HepG2 (cell line): Measurements from ENCODE around the gene GPN1. TPM values are rescaled to one million over a fixed set of nuclear protein-coding genes. Genes with fewer than 3 reads are reported as not detected.

ENCODE experiments used
- IRF2 ChIP-seq: IDR thresholded peaks from 2 replicates; pipeline ENCODE4 v1.6.1; 2018; ENCODE audit warnings: missing genetic modification reagents, missing compliant biosample characterization
- IRX3 ChIP-seq: sonication (generic); formaldehyde crosslinking; IDR thresholded peaks from 2 replicates; pipeline ENCODE4 v1.8.1; 2023; ENCODE audit warnings: mild to moderate bottlenecking, low read depth, missing genetic modification reagents, borderline replicate concordance
- ISX ChIP-seq: sonication (generic); formaldehyde crosslinking; conservative IDR thresholded peaks from 2 replicates; pipeline ENCODE4 v1.5.0; 2020; ENCODE audit warnings: missing genetic modification reagents
- KLF11 ChIP-seq: IDR thresholded peaks from 2 replicates; pipeline ENCODE4 v1.6.1; 2016; ENCODE audit warnings: missing compliant biosample characterization
- LBX2 ChIP-seq: sonication (generic); formaldehyde crosslinking; IDR thresholded peaks from 2 replicates; pipeline ENCODE4 v1.5.0; 2020; ENCODE audit warnings: missing genetic modification reagents, mild to moderate bottlenecking, borderline replicate concordance
- NR1H2 ChIP-seq: sonication (generic); formaldehyde crosslinking; IDR thresholded peaks from 2 replicates; pipeline ENCODE4 v1.8.1; 2022; ENCODE audit warnings: low read depth, missing genetic modification reagents, borderline replicate concordance
- PBX2 ChIP-seq: IDR thresholded peaks from 2 replicates; pipeline ENCODE4 v1.6.1; 2016; ENCODE audit warnings: control low read depth
- PBX3 ChIP-seq: sonication (generic); formaldehyde crosslinking; IDR thresholded peaks from 2 replicates; pipeline ENCODE4 v1.8.1; 2023; ENCODE audit warnings: missing genetic modification reagents, inconsistent platforms, borderline replicate concordance
- PRDM15 ChIP-seq: sonication (generic); formaldehyde crosslinking; IDR thresholded peaks from 2 replicates; pipeline ENCODE4 v1.4.0; 2020; ENCODE audit warnings: missing genetic modification reagents
- RAD51 ChIP-seq: fragments of 450-650 bp; IDR thresholded peaks from 2 replicates; pipeline ENCODE4 v1.6.1; 2016; ENCODE audit warnings: borderline replicate concordance
- SCMH1 ChIP-seq: sonication (generic); formaldehyde crosslinking; IDR thresholded peaks from 2 replicates; pipeline ENCODE4 v1.9.0; 2021; ENCODE audit warnings: missing genetic modification reagents, mild to moderate bottlenecking, borderline replicate concordance
- ZBTB14 ChIP-seq: sonication (generic); formaldehyde crosslinking; IDR thresholded peaks from 2 replicates; pipeline ENCODE4 v1.4.0; 2020; ENCODE audit warnings: missing genetic modification reagents
- ZBTB38 ChIP-seq: sonication (generic); formaldehyde crosslinking; IDR thresholded peaks from 2 replicates; pipeline ENCODE4 v1.5.1; 2020; ENCODE audit warnings: mild to moderate bottlenecking, missing genetic modification reagents
- ZBTB46 ChIP-seq: sonication (generic); formaldehyde crosslinking; IDR thresholded peaks from 2 replicates; pipeline ENCODE4 v1.4.0; 2020; ENCODE audit warnings: mild to moderate bottlenecking, missing genetic modification reagents, borderline replicate concordance
- ZFYVE20 ChIP-seq: sonication (generic); formaldehyde crosslinking; IDR thresholded peaks from 2 replicates; pipeline ENCODE4 v1.8.0; 2023; ENCODE audit warnings: low read depth, mild to moderate bottlenecking, moderate library complexity, missing genetic modification reagents, borderline replicate concordance
- ZNF543 ChIP-seq: sonication (generic); formaldehyde crosslinking; IDR thresholded peaks from 2 replicates; pipeline ENCODE4 v1.4.0; 2020; ENCODE audit warnings: mild to moderate bottlenecking, missing genetic modification reagents
- ZNF570 ChIP-seq: sonication (generic); formaldehyde crosslinking; IDR thresholded peaks from 2 replicates; pipeline ENCODE4 v1.4.0; 2020; ENCODE audit warnings: mild to moderate bottlenecking, missing genetic modification reagents, borderline replicate concordance
- ZNF572 ChIP-seq: sonication (generic); formaldehyde crosslinking; IDR thresholded peaks from 2 replicates; pipeline ENCODE4 v1.5.1; 2020; ENCODE audit warnings: mild to moderate bottlenecking, missing genetic modification reagents
- polyA plus RNA-seq, 8 experiments: library from polyadenylated mRNA; depleted of rRNA in 3 of 8; stranded (reverse) in 7 of 8; unstranded in 1 of 8; fragments of >200 nt; fragmentation: Illumina TruSeq in 4 of 8; extraction: Trizol in 4 of 8; gene quantifications; 2 replicates each; pipeline versions ENCODE4 v1.2.1 to v1.2.3, GENCODE V29; 2011 to 2016; ENCODE audit warnings: low read depth in 4 of 8, missing spikeins in 1 of 8, mixed read lengths in 1 of 8; ENCODE audit not compliant: insufficient read depth in 1 of 8
- total RNA-seq, 5 experiments: library from RNA; depleted of rRNA; stranded (reverse); fragments of >200 nt; fragmentation: Illumina TruSeq; extraction: Trizol; gene quantifications; 2 replicates each; pipeline ENCODE4 v1.2.3, GENCODE V29; 2016; ENCODE audit warnings: low read depth in 1 of 5

GPN1 gene
- total and polyA plus RNA-seq, 2 of the 13 experiments (the other 11 are each of a cell fraction or from before 2014, with no cell fraction given): 54.5 to 62.7 TPM

- 0 out of 2 replicates have a peak, but pooled peaks have one; percentile 43 for TF ChIP-seq PRDM15 (CRISPR knock-in tag)
- 0 out of 2 replicates have a peak, but pooled peaks have one; percentile 54 for TF ChIP-seq ZNF543 (CRISPR knock-in tag)
- TF ChIP-seq ZBTB38 (CRISPR knock-in tag): 0 out of 2 replicates have a peak, but pooled peaks have one; percentile 41
- peak; percentile 86; the same call in 1 of the 2 replicates for TF ChIP-seq ZFYVE20 (CRISPR knock-in tag)
- peak; percentile 89 for TF ChIP-seq IRX3 (CRISPR knock-in tag)
- no peak for TF ChIP-seq SCMH1 (CRISPR knock-in tag)
- TF ChIP-seq ZNF572 (CRISPR knock-in tag): peak; percentile 98
- 0 out of 2 replicates have a peak, but pooled peaks have one; percentile 12 for TF ChIP-seq LBX2 (CRISPR knock-in tag)
- 0 out of 2 replicates have a peak, but pooled peaks have one; percentile 15 for TF ChIP-seq RAD51
- peak; percentile 91; the same call in 1 of the 2 replicates for TF ChIP-seq ISX
- peak; percentile 91 for TF ChIP-seq IRF2 (CRISPR knock-in tag)
- TF ChIP-seq PBX2: no peak
- peak; percentile 88 for TF ChIP-seq PBX3
- peak; percentile 58; the same call in 1 of the 2 replicates for TF ChIP-seq KLF11 (CRISPR knock-in tag)
- peak; percentile 48 for TF ChIP-seq ZBTB14
- TF ChIP-seq NR1H2 (CRISPR knock-in tag): no peak
- no peak for TF ChIP-seq ZBTB46 (CRISPR knock-in tag)
- no peak for TF ChIP-seq ZNF570 (CRISPR knock-in tag)
Observed at GRCh38 chr2:27663285-27664153, 34.7 kb downstream of the GPN1 start, which contains the start of the genes SLC4A1AP and SUPT7L (continued).
